ENCODE results near the gene PPP2R5D. TPM values are rescaled to one million over a fixed set of nuclear protein-coding genes. Genes with fewer than 3 reads are reported as not detected.

Gene PPP2R5D
- 35.2 and 40.2 TPM in 2 replicates for total RNA-seq
- 28.3 and 30.8 TPM in 2 replicates for polyA plus RNA-seq

GRCh38 chr6:42984001-42984923 is at the start of gene PPP2R5D:
PPP2R5D (plus strand) TSS chr6:42984570; CDS start chr6:42984678, 108 bp downstream.
- WGBS (ENCODE audit: low lambda C conversion rate, missing lambda C conversion rate) = 1% methylated on average over 48 of the region's 59 CpGs
- H3K4me2 ChIP-seq = peak within 1 kb of the TSS; percentile 95
- peak within 1 kb of the TSS; percentile 54 for H2AFZ ChIP-seq
- H3K4me3 ChIP-seq = peak within 1 kb of the TSS; percentile 35
- peaks cover 14% of the 10 kb centered on the region for H3K4me1 ChIP-seq (ENCODE audit: insufficient read depth)
- no peaks in the 10 kb centered on the region for H3K36me3 ChIP-seq (replicated peaks; ENCODE audit: insufficient read depth, low read depth)
- TF ChIP-seq CTCF (IDR thresholded peaks at IDR 0.05; ENCODE audit: poor library complexity) (no peak), EZH2phosphoT487 (IDR thresholded peaks at IDR 0.05; ENCODE audit: low read depth, severe bottlenecking, unreplicated experiment) (no peak), EZH2 (IDR thresholded peaks at IDR 0.05; ENCODE audit: borderline replicate concordance) (no peak)
- DNase-seq (ENCODE audit: low spot score) = peak; percentile 99
- H3K9me2 ChIP-seq (replicated peaks; ENCODE audit: insufficient read depth) = no peaks in the 10 kb centered on the region
- H3K9me3 ChIP-seq (ENCODE audit: low read depth) = no peaks in the 10 kb centered on the region
- H4K20me1 ChIP-seq (ENCODE audit: insufficient read depth, poor library complexity, severe bottlenecking) = peaks cover 3% of the 10 kb centered on the region
- H3K27me3 ChIP-seq = no peaks in the 10 kb centered on the region
- peak within 1 kb of the TSS; percentile 77 for H3K27ac ChIP-seq
- H3K79me2 ChIP-seq = peaks cover 30% of the 10 kb centered on the region

DNA sequence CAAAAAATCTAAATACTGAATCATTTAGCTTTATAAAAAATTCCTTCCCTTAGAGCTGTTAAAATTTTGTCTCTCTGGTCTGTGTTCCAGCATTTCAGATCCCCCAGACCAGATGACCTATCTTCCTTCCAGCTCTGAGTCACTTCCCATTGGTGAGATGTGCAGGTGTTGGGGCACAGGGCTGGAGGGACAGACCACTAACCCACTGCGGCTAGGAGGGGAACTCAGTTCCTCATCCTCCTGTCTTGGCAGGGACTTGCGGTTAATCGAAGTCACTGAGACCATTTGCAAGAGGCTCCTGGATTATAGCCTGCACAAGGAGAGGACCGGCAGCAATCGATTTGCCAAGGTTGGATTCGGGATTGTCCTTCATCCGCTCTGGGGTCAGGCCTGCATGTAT is 49.0 kb upstream of the PPP2R5D start:
- Histone ChIP-seq H3K9me2 (replicated peaks; ENCODE audit: insufficient read depth) (no peaks in the 10 kb centered on the region), H3K9me3 (ENCODE audit: low read depth) (no peaks in the 10 kb centered on the region), H3K4me3 (no peak overlapping the region), H3K79me2 (peaks cover 62% of the 10 kb centered on the region), H3K27ac (no peak overlapping the region), H4K20me1 (ENCODE audit: insufficient read depth, poor library complexity, severe bottlenecking) (no peaks in the 10 kb centered on the region), H3K27me3 (no peaks in the 10 kb centered on the region), H3K4me2 (no peak overlapping the region), H3K36me3 (replicated peaks; ENCODE audit: insufficient read depth, low read depth) (no peaks in the 10 kb centered on the region), H2AFZ (no peak overlapping the region), H3K4me1 (ENCODE audit: insufficient read depth) (peaks cover 10% of the 10 kb centered on the region)
- no peak for DNase-seq (ENCODE audit: low spot score)
- WGBS (ENCODE audit: low lambda C conversion rate, missing lambda C conversion rate) = 98% methylated on average over 7 of the region's 7 CpGs
- TF ChIP-seq CTCF (IDR thresholded peaks at IDR 0.05; ENCODE audit: poor library complexity) = no peak
- no peak for TF ChIP-seq EZH2 (IDR thresholded peaks at IDR 0.05; ENCODE audit: borderline replicate concordance)
- no peak for TF ChIP-seq EZH2phosphoT487 (IDR thresholded peaks at IDR 0.05; ENCODE audit: low read depth, severe bottlenecking, unreplicated experiment)

DNA sequence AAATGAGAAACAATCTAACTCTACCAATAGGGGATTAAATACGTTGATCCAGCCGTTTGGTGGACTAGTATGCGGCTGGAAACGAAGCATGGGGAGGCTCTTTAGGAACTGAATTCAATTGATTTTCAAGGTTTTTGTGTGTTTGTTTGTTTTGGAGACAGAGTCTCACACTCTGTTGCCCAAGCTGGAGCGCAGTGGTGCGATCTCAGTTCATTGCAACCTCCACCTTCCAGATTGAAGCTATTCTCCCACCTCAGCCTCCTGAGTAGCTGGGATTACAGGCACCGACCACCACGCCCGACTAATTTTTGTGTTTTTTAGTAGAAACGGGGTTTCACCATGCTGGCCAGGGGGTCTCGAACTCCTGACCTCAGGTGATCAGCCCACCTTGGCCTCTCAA is 48.0 kb upstream of the PPP2R5D start:
- H3K4me2 ChIP-seq = no peak overlapping the region
- peaks cover 53% of the 10 kb centered on the region for H3K79me2 ChIP-seq
- H3K27ac ChIP-seq = no peak overlapping the region
- H3K27me3 ChIP-seq = no peaks in the 10 kb centered on the region
- H3K4me1 ChIP-seq (ENCODE audit: insufficient read depth) = peaks cover 2% of the 10 kb centered on the region
- H3K36me3 ChIP-seq (replicated peaks; ENCODE audit: insufficient read depth, low read depth) = no peaks in the 10 kb centered on the region
- no peak for DNase-seq (ENCODE audit: low spot score)
- no peaks in the 10 kb centered on the region for H3K9me2 ChIP-seq (replicated peaks; ENCODE audit: insufficient read depth)
- WGBS (ENCODE audit: low lambda C conversion rate, missing lambda C conversion rate) = 95% methylated on average over 11 of the region's 11 CpGs
- H4K20me1 ChIP-seq (ENCODE audit: insufficient read depth, poor library complexity, severe bottlenecking) = no peaks in the 10 kb centered on the region
- no peaks in the 10 kb centered on the region for H3K9me3 ChIP-seq (ENCODE audit: low read depth)
- no peak overlapping the region for H3K4me3 ChIP-seq
- TF ChIP-seq EZH2 (IDR thresholded peaks at IDR 0.05; ENCODE audit: borderline replicate concordance) (no peak), CTCF (IDR thresholded peaks at IDR 0.05; ENCODE audit: poor library complexity) (no peak), EZH2phosphoT487 (IDR thresholded peaks at IDR 0.05; ENCODE audit: low read depth, severe bottlenecking, unreplicated experiment) (no peak)
- no peak overlapping the region for H2AFZ ChIP-seq
